CD14-positive monocyte (primary cell): ENCODE results near the gene EPHA10. TPM values are rescaled to one million over a fixed set of nuclear protein-coding genes. Genes with fewer than 3 reads are reported as not detected.
A peak's percentile ranks its signal among the peaks of the same experiment; 100 is the strongest.
"Not testable (repeated sequence)": the region's sequence is repeated elsewhere in the genome, so short reads cannot be mapped to it uniquely, and the experiment has no call there.

Source experiments
- DNase-seq, 3 donors: peaks; one replicate each; pipeline ENCODE4 v3.0.0-alpha.2; 2011 to 2022
- H2AFZ ChIP-seq: 2 replicates; pipeline ENCODE4 v1.6.0; 2012; ENCODE audit warnings: mild to moderate bottlenecking, low read depth, low read length, inconsistent platforms; ENCODE audit not compliant: insufficient read depth, poor library complexity, severe bottlenecking
- H3K27ac ChIP-seq, 2 donors: 1 replicate in 1 of 2; 2 replicates in 1 of 2; pipeline ENCODE4 v1.5.1; 2012 to 2013; ENCODE audit warnings: low read length in 2 of 2, control low read depth in 1 of 2, inconsistent platforms in 1 of 2, low read depth in 1 of 2, mild to moderate bottlenecking in 1 of 2
- H3K27me3 ChIP-seq, 2 donors: one replicate each; pipeline versions ENCODE4 v1.6.0 to v1.6.1; 2011 to 2013; ENCODE audit warnings: low read length in 2 of 2; ENCODE audit not compliant: control insufficient read depth in 2 of 2, insufficient read depth in 2 of 2
- H3K36me3 ChIP-seq, 2 donors: replicated peaks in 1 of 2; 1 replicate in 1 of 2; 2 replicates in 1 of 2; pipeline versions ENCODE4 v1.5.1 to v1.6.1; 2012 to 2013; ENCODE audit warnings: low read length in 2 of 2, control low read depth in 1 of 2, inconsistent platforms in 1 of 2, mild to moderate bottlenecking in 1 of 2; ENCODE audit not compliant: insufficient read depth in 2 of 2, control insufficient read depth in 1 of 2
- H3K4me1 ChIP-seq, 2 donors: 1 replicate in 1 of 2; 2 replicates in 1 of 2; pipeline versions ENCODE4 v1.5.1 to v1.6.1; 2012 to 2013; ENCODE audit warnings: low read length in 2 of 2, control low read depth in 1 of 2, inconsistent platforms in 1 of 2, mild to moderate bottlenecking in 1 of 2, moderate library complexity in 1 of 2; ENCODE audit not compliant: insufficient read depth in 2 of 2, control insufficient read depth in 1 of 2
- H3K4me2 ChIP-seq: replicated peaks from 2 replicates; pipeline ENCODE3; 2012; ENCODE audit warnings: low read length, moderate library complexity, mild to moderate bottlenecking; ENCODE audit not compliant: poor library complexity, severe bottlenecking; ENCODE audit errors: extremely low read depth
- H3K4me3 ChIP-seq, 3 experiments: fragments of 200-600 bp in 1 of 3; sonication (generic) in 1 of 3; replicated peaks in 1 of 3; 1 replicate in 2 of 3; 2 replicates in 1 of 3; pipeline ENCODE4 v1.5.1; 2011 to 2013; ENCODE audit warnings: low read length in 3 of 3, mild to moderate bottlenecking in 3 of 3, control low read depth in 2 of 3, low read depth in 2 of 3, inconsistent platforms in 1 of 3, moderate library complexity in 1 of 3
- H3K79me2 ChIP-seq: 2 replicates; pipeline ENCODE4 v1.6.0; 2012; ENCODE audit warnings: mild to moderate bottlenecking, control low read depth, inconsistent platforms, low read length, moderate library complexity; ENCODE audit not compliant: insufficient read depth
- H3K9ac ChIP-seq: 2 replicates; pipeline ENCODE4 v1.6.0; 2017; ENCODE audit warnings: low read length, mild to moderate bottlenecking; ENCODE audit not compliant: insufficient read depth, poor library complexity, severe bottlenecking
- H3K9me3 ChIP-seq, 2 donors: replicated peaks in 1 of 2; 1 replicate in 1 of 2; 2 replicates in 1 of 2; pipeline versions ENCODE4 v1.5.1 to v1.6.1; 2012 to 2013; ENCODE audit warnings: low read length in 2 of 2, control low read depth in 1 of 2; ENCODE audit not compliant: control insufficient read depth in 1 of 2, insufficient read depth in 1 of 2
- H4K20me1 ChIP-seq: 2 replicates; pipeline ENCODE4 v1.6.0; 2012; ENCODE audit warnings: mild to moderate bottlenecking, low read length, control low read depth, moderate library complexity; ENCODE audit not compliant: insufficient read depth
- H3K27ac Mint-ChIP-seq, 7 donors: one replicate each; pipeline ENCODE4 v1.8.0; 2020; ENCODE audit warnings: mild to moderate bottlenecking in 7 of 7, mixed read lengths in 7 of 7, moderate library complexity in 6 of 7, inconsistent platforms in 2 of 7
- H3K27me3 Mint-ChIP-seq, 3 donors: one replicate each; pipeline ENCODE4 v1.8.0; 2021 to 2022; ENCODE audit warnings: low read depth in 3 of 3, mild to moderate bottlenecking in 3 of 3, mixed read lengths in 3 of 3, moderate library complexity in 3 of 3, inconsistent platforms in 1 of 3
- H3K36me3 Mint-ChIP-seq, 2 donors: one replicate each; pipeline ENCODE4 v1.8.0; 2020; ENCODE audit warnings: mixed read lengths in 2 of 2, inconsistent platforms in 1 of 2, mild to moderate bottlenecking in 1 of 2
- H3K4me1 Mint-ChIP-seq: one replicate; pipeline ENCODE4 v1.8.0; 2020; ENCODE audit warnings: mild to moderate bottlenecking, mixed read lengths
- H3K4me3 Mint-ChIP-seq, 2 donors: one replicate each; pipeline ENCODE4 v1.8.0; 2020; ENCODE audit warnings: mild to moderate bottlenecking in 2 of 2, mixed read lengths in 2 of 2, moderate library complexity in 1 of 2
- H3K9me3 Mint-ChIP-seq, 7 donors: one replicate each; pipeline ENCODE4 v1.8.0; 2020 to 2022; ENCODE audit warnings: mixed read lengths in 7 of 7, mild to moderate bottlenecking in 6 of 7, moderate library complexity in 6 of 7, inconsistent platforms in 2 of 7
- WGBS: methylation state at CpG from one replicate; pipeline ENCODE4 v1.1.5; 2013; ENCODE audit warnings: missing lambda C conversion rate; ENCODE audit not compliant: insufficient coverage; 5-methylcytosine and 5-hydroxymethylcytosine counted together
- intact Hi-C, 2 donors: fragments of 100-400 bp; cut with micrococcal nuclease; formaldehyde crosslinking; loops; one replicate each; pipeline versions ENCODE4 v1.15.0 to v1.15.1; 2023
- polyA plus RNA-seq, 3 donors: library from polyadenylated mRNA; depleted of rRNA in 1 of 3; unstranded in 2 of 3; stranded (reverse) in 1 of 3; fragments of 300-500 nt in 2 of 3; fragments of >200 nt in 1 of 3; fragmentation: Illumina TruSeq in 2 of 3; gene quantifications; 1 replicate in 2 of 3; 2 replicates in 1 of 3; pipeline ENCODE4 v1.2.3, GENCODE V29; 2012 to 2021
- TF ChIP-seq, protein P1 (sequence below): fragments of 200-600 bp; IDR thresholded peaks from one replicate; pipeline ENCODE4 v1.8.0; 2022; ENCODE audit warnings: antibody characterized with exemption, mild to moderate bottlenecking

Gene EPHA10
- polyA plus RNA-seq, 3 donors: not detected

DNA sequence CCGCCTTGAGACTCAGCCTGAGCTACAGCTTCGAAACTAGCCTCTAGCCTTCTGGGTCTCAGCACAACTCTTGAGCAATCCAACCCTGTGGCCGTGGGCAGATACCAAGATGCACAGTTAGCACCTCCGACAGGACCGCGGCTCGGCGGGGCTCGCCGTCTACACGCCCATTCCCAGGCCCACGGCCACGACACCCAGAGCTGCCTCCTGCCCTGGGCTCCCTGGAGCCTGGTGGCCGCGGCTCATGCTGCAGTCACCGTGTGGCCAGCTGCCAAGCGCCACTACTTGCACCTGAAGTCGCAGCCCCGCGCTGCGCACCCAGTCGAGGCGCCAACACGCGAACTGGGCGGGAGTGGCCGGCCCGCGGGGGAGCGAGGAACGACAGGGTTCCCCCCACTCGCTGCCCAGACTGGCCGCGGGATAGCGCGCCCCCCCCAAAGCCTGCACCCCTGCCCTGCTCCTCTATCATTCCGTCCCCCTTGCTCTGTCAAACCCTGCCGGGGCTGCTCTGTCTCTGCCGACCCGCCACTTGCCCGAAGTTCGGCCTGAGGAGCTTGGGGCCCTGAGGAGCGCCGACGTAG is 73.3 kb downstream of the EPHA10 start:
- peaks cover 25% of the 10 kb centered on the region for H3K4me1 Mint-ChIP-seq
- peak overlapping the region; percentile 67 to 99 (median 87) for H3K4me3 ChIP-seq
- H3K27me3 Mint-ChIP-seq: peaks cover 0 to 1% (median 0%) of the 10 kb centered on the region in 3 donors
- no peaks in the 10 kb centered on the region for H3K9me3 Mint-ChIP-seq
- H4K20me1 ChIP-seq: peaks cover 9% of the 10 kb centered on the region
- H3K4me3 Mint-ChIP-seq: peak overlapping the region; percentile 91 to 95
- DNase-seq: peak in 2 of 3 donors; percentile 12 to 29
- peaks cover 13 to 25% of the 10 kb centered on the region in 2 donors for H3K36me3 Mint-ChIP-seq
- peak overlapping the region; percentile 73 to 93 (median 88) for H3K27ac Mint-ChIP-seq
- peak overlapping the region; percentile 73 for H3K9ac ChIP-seq
- peak overlapping the region; percentile 100 for H3K4me2 ChIP-seq
- H3K27me3 ChIP-seq: no peaks in the 10 kb centered on the region
- peak overlapping the region; percentile 100 for H2AFZ ChIP-seq
- intact Hi-C loops: loop anchor here (2.0 to 10.0 kb wide), 8 partner anchors 97 to 323 kb away; partner anchors contain the start of genes C1orf122 (in 2 of the 2), UTP11 (in 2 of the 2), YRDC (in 2 of the 2) and GNL2 (in 1 of the 2)
- WGBS: 2% methylated on average over 45 of the region's 45 CpGs
- no peaks in the 10 kb centered on the region for H3K9me3 ChIP-seq
- peaks cover 72% of the 10 kb centered on the region for H3K79me2 ChIP-seq
- H3K27ac ChIP-seq: peak overlapping the region; percentile 53 to 72
- TF ChIP-seq, protein P1, sequence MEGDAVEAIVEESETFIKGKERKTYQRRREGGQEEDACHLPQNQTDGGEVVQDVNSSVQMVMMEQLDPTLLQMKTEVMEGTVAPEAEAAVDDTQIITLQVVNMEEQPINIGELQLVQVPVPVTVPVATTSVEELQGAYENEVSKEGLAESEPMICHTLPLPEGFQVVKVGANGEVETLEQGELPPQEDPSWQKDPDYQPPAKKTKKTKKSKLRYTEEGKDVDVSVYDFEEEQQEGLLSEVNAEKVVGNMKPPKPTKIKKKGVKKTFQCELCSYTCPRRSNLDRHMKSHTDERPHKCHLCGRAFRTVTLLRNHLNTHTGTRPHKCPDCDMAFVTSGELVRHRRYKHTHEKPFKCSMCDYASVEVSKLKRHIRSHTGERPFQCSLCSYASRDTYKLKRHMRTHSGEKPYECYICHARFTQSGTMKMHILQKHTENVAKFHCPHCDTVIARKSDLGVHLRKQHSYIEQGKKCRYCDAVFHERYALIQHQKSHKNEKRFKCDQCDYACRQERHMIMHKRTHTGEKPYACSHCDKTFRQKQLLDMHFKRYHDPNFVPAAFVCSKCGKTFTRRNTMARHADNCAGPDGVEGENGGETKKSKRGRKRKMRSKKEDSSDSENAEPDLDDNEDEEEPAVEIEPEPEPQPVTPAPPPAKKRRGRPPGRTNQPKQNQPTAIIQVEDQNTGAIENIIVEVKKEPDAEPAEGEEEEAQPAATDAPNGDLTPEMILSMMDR: no peak
- H3K4me1 ChIP-seq: peaks cover 29% of the 10 kb centered on the region in 2 donors
- H3K36me3 ChIP-seq: peaks cover 15 to 17% of the 10 kb centered on the region in 2 donors

DNA sequence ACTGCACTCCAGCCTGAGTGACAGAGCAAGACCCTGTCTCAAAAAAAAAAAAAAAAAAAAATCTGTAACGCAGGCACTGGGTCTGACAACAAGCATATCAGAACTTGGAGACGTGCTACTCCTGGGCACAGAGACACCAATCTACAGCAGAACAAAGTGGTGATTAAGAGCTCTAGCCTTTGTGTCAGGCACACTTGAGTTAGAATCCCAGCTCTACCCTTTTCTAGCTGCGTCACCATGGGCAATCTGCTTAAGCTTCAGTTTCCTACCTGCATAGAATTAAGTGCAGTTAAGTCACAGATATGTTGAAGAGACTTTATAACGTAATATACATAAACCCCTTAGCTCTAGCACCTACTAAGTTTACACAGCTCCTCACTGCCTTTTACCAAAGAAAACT is 76.0 kb downstream of the EPHA10 start:
- Histone ChIP-seq H3K9ac (no peak overlapping the region), H3K36me3 (peaks cover 23 to 27% of the 10 kb centered on the region in 2 donors)
- peaks cover 32 to 39% of the 10 kb centered on the region in 2 donors for H3K36me3 Mint-ChIP-seq

DNA sequence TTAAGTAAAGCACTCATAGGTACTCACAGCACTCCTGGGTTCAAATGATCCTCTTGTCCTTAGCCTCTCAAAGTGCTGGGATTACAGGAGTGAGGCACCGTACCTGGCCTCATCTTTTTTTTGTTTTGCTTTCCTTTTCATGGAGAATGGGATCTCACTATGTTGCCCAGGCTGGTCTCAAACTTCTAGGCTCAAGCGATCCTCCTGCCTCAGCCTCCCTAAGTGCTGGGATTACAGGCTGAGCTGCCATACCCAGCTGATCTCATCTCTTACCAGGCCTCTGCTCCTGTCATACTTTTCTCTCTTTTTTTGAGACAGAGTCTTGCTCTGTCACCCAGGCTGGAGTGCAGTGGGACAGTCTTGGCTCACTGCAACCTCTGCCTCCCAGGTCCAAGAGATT is 77.2 kb downstream of the EPHA10 start:
- H3K4me3 ChIP-seq, DNase-seq, H3K9me3 Mint-ChIP-seq, H3K4me3 Mint-ChIP-seq, H3K27me3 ChIP-seq, H3K27ac ChIP-seq, H3K9me3 ChIP-seq, H4K20me1 ChIP-seq, H3K9ac ChIP-seq, H3K4me2 ChIP-seq, H2AFZ ChIP-seq, H3K27me3 Mint-ChIP-seq: not testable (repeated sequence)
- Histone ChIP-seq H3K79me2 (peaks cover 39% of the 10 kb centered on the region), H3K36me3 (peaks cover 29 to 39% of the 10 kb centered on the region in 2 donors), H3K4me1 (peaks cover 26 to 27% of the 10 kb centered on the region in 2 donors)
- H3K4me1 Mint-ChIP-seq: peaks cover 23% of the 10 kb centered on the region
- H3K36me3 Mint-ChIP-seq: peaks cover 42 to 50% of the 10 kb centered on the region in 2 donors
- intact Hi-C loops: loop anchor here in 1 of 2 donors (5.0 to 10.0 kb wide), 2 partner anchors 130 to 233 kb away; partner anchors contain the start of gene DNALI1
- peak overlapping the region in 2 of 7 donors; percentile 46 to 70 for H3K27ac Mint-ChIP-seq
- 100% methylated on average over 2 of the region's 2 CpGs for WGBS

More for the DNA sequence above, 76.0 kb downstream of the EPHA10 start:
- Histone ChIP-seq H3K27me3 (no peaks in the 10 kb centered on the region), H3K4me2 (peak overlapping the region; percentile 100), H3K9me3 (no peaks in the 10 kb centered on the region), H3K27ac (no peak overlapping the region), H4K20me1 (peaks cover 9% of the 10 kb centered on the region), H3K79me2 (peaks cover 50% of the 10 kb centered on the region), H3K4me3 (peak overlapping the region in 1 of 3 experiments; percentile 99), H2AFZ (no peak overlapping the region), H3K4me1 (peaks cover 29% of the 10 kb centered on the region in 2 donors)
- Mint-ChIP-seq H3K27me3 (peaks cover 0 to 1% (median 0%) of the 10 kb centered on the region in 3 donors), H3K9me3 (no peaks in the 10 kb centered on the region), H3K4me3 (peak overlapping the region; percentile 91 to 95), H3K4me1 (peaks cover 25% of the 10 kb centered on the region), H3K27ac (peak overlapping the region in 2 of 7 donors; percentile 91 to 93)
- TF ChIP-seq, protein P1: no peak
- no peak for DNase-seq
- intact Hi-C loops: loop anchor here in 1 of 2 donors (5.0 to 10.0 kb wide), 2 partner anchors 132 to 234 kb away; partner anchors contain the start of gene DNALI1
- 81% methylated on average over 2 of the region's 4 CpGs for WGBS
